ENCODE results near the gene SPRR2F. TPM values are rescaled to one million over a fixed set of nuclear protein-coding genes. Genes with fewer than 3 reads are reported as not detected.
"Not testable (repeated sequence)": the region's sequence is repeated elsewhere in the genome, so short reads cannot be mapped to it uniquely, and the experiment has no call there.

The SPRR2F gene
- total RNA-seq, 1 experiment from 2014 or later: not detected

DNA sequence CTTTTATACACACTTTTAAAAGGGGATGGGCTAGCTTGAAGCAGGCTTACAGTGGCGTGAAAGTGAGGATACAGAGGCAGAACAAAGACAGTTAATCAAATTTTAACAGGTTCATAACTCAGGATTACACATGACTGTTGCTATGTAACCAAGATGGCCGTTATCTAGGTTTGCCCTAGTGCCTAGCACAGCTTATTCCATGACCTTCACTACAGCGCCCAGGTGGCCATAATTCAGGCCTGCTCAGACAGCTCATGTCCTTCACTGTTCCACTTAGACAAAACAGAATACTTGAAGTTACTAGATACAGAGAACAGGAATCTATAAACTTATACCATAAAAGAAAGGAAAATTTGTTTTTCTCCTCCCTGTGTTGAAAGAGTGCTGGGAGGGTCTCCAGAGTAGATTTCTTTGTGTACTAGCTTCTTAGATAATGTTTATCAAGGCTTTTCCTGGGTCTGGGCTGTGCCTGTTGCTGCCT lies 6.2 kb upstream of the SPRR2F start:
- DNase-seq (ENCODE audit: low read depth, low spot score) (no peak), ATAC-seq (no peak)
- POLR2A ChIA-PET: no interaction called here
- CTCF ChIA-PET: no interaction called here
- Histone ChIP-seq H3K4me3 (ENCODE audit: low read depth in 2 of 2, low read length in 2 of 2) (no peak overlapping the region), H3K36me3 (ENCODE audit: control insufficient read depth, insufficient read depth, low read length) (no peaks in the 10 kb centered on the region), H3K27ac (ENCODE audit: low read length) (no peak overlapping the region), H3K9me3 (ENCODE audit: control insufficient read depth, insufficient read depth, low read depth, low read length) (no peaks in the 10 kb centered on the region), H3K27me3 (ENCODE audit: control insufficient read depth, insufficient read depth, low read length) (no peaks in the 10 kb centered on the region), H3K4me1 (ENCODE audit: control insufficient read depth, insufficient read depth, low read length) (no peaks in the 10 kb centered on the region)
- BruUV-seq (replicated peaks): no TSS peak
- TF ChIP-seq SIN3A (IDR thresholded peaks at IDR 0.05; ENCODE audit: borderline replicate concordance, insufficient read depth, low read depth, low read length): no peak
- TF ChIP-seq, protein P1, sequence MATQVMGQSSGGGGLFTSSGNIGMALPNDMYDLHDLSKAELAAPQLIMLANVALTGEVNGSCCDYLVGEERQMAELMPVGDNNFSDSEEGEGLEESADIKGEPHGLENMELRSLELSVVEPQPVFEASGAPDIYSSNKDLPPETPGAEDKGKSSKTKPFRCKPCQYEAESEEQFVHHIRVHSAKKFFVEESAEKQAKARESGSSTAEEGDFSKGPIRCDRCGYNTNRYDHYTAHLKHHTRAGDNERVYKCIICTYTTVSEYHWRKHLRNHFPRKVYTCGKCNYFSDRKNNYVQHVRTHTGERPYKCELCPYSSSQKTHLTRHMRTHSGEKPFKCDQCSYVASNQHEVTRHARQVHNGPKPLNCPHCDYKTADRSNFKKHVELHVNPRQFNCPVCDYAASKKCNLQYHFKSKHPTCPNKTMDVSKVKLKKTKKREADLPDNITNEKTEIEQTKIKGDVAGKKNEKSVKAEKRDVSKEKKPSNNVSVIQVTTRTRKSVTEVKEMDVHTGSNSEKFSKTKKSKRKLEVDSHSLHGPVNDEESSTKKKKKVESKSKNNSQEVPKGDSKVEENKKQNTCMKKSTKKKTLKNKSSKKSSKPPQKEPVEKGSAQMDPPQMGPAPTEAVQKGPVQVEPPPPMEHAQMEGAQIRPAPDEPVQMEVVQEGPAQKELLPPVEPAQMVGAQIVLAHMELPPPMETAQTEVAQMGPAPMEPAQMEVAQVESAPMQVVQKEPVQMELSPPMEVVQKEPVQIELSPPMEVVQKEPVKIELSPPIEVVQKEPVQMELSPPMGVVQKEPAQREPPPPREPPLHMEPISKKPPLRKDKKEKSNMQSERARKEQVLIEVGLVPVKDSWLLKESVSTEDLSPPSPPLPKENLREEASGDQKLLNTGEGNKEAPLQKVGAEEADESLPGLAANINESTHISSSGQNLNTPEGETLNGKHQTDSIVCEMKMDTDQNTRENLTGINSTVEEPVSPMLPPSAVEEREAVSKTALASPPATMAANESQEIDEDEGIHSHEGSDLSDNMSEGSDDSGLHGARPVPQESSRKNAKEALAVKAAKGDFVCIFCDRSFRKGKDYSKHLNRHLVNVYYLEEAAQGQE (IDR thresholded peaks at IDR 0.05; ENCODE audit: insufficient read depth in 1 of 2, low read depth in 2 of 2, low read length in 1 of 2): no peak
- TF ChIP-seq, protein P2, sequence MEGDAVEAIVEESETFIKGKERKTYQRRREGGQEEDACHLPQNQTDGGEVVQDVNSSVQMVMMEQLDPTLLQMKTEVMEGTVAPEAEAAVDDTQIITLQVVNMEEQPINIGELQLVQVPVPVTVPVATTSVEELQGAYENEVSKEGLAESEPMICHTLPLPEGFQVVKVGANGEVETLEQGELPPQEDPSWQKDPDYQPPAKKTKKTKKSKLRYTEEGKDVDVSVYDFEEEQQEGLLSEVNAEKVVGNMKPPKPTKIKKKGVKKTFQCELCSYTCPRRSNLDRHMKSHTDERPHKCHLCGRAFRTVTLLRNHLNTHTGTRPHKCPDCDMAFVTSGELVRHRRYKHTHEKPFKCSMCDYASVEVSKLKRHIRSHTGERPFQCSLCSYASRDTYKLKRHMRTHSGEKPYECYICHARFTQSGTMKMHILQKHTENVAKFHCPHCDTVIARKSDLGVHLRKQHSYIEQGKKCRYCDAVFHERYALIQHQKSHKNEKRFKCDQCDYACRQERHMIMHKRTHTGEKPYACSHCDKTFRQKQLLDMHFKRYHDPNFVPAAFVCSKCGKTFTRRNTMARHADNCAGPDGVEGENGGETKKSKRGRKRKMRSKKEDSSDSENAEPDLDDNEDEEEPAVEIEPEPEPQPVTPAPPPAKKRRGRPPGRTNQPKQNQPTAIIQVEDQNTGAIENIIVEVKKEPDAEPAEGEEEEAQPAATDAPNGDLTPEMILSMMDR (IDR thresholded peaks at IDR 0.05): no peak
- TF ChIP-seq POLR2AphosphoS5 (IDR thresholded peaks at IDR 0.05; ENCODE audit: low read depth, low read length): no peak
- no peak for TF ChIP-seq TCF7L2 (IDR thresholded peaks at IDR 0.05; ENCODE audit: low read depth, low read length)
- in situ Hi-C loops (cut with HindIII; ENCODE audit: low pct_unique_long_range_greater_than_20kb, low sequenced_read_pairs) (no loop called here), intact Hi-C loops (cut with micrococcal nuclease; ENCODE audit: unreplicated experiment) (no loop called here)

DNA sequence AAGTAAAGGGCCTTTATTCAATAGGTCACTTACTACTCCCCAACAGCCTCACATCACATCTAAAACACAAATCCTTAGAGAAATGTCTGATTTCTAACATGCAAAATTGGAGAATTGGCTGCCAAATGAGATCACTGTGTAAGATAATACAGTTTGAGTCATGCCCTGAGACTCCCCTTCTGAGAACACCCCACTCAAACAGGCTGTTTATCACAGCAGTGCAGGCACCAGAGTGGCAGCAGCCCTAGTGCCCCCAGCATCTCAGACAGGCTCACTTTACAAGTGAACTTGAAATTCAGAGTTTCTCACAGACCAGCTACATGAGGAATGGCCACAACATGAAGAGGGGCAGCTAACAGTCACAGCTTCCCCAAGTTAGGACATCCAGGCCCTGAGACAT lies 1.9 kb upstream of the SPRR2F start:
- BruUV-seq (replicated peaks); ATAC-seq; CTCF ChIA-PET; H3K4me1 ChIP-seq (ENCODE audit: control insufficient read depth, insufficient read depth, low read length); POLR2A ChIA-PET; H3K27ac ChIP-seq (ENCODE audit: low read length); in situ Hi-C loops (cut with HindIII; ENCODE audit: low pct_unique_long_range_greater_than_20kb, low sequenced_read_pairs); DNase-seq (ENCODE audit: low read depth, low spot score); H3K27me3 ChIP-seq (ENCODE audit: control insufficient read depth, insufficient read depth, low read length); H3K4me3 ChIP-seq (ENCODE audit: low read depth in 2 of 2, low read length in 2 of 2); intact Hi-C loops (cut with micrococcal nuclease; ENCODE audit: unreplicated experiment); H3K9me3 ChIP-seq (ENCODE audit: control insufficient read depth, insufficient read depth, low read depth, low read length); H3K36me3 ChIP-seq (ENCODE audit: control insufficient read depth, insufficient read depth, low read length): not testable (repeated sequence)

DNA sequence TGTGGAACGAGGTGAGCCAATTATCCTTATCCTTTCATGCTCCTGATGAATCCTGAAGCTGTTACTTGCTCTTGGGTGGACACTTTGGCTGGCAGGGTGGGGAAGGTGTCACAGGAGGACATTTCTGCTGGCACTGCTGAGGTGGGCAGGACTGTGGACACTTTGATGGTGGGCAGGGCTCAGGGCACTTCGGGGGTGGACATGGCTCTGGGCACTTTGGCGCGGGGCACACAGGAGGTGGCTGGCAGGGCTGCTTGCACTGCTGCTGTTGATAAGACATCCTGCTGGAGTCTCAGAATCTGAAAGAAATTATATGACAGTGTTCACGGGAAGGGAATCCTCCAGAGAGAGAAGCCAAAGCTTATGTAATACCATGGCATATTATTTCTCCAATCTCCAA lies 862 bp downstream of the SPRR2F start:
- BruUV-seq (replicated peaks); DNase-seq (ENCODE audit: low read depth, low spot score); H3K27me3 ChIP-seq (ENCODE audit: control insufficient read depth, insufficient read depth, low read length); CTCF ChIA-PET; H3K9me3 ChIP-seq (ENCODE audit: control insufficient read depth, insufficient read depth, low read depth, low read length); in situ Hi-C loops (cut with HindIII; ENCODE audit: low pct_unique_long_range_greater_than_20kb, low sequenced_read_pairs); intact Hi-C loops (cut with micrococcal nuclease; ENCODE audit: unreplicated experiment); H3K4me1 ChIP-seq (ENCODE audit: control insufficient read depth, insufficient read depth, low read length); H3K36me3 ChIP-seq (ENCODE audit: control insufficient read depth, insufficient read depth, low read length); ATAC-seq; POLR2A ChIA-PET; H3K4me3 ChIP-seq (ENCODE audit: low read depth in 2 of 2, low read length in 2 of 2); H3K27ac ChIP-seq (ENCODE audit: low read length): not testable (repeated sequence)

Measured in Panc1 (cell line).